ENCODE results near the gene SLC6A3. TPM values are rescaled to one million over a fixed set of nuclear protein-coding genes. Genes with fewer than 3 reads are reported as not detected.
A peak's percentile ranks its signal among the peaks of the same experiment; 100 is the strongest.

The SLC6A3 gene
- total and polyA plus RNA-seq, 12 donors, result 0.04 to 0.19 (median 0.18) TPM; not detected in 9

DNA sequence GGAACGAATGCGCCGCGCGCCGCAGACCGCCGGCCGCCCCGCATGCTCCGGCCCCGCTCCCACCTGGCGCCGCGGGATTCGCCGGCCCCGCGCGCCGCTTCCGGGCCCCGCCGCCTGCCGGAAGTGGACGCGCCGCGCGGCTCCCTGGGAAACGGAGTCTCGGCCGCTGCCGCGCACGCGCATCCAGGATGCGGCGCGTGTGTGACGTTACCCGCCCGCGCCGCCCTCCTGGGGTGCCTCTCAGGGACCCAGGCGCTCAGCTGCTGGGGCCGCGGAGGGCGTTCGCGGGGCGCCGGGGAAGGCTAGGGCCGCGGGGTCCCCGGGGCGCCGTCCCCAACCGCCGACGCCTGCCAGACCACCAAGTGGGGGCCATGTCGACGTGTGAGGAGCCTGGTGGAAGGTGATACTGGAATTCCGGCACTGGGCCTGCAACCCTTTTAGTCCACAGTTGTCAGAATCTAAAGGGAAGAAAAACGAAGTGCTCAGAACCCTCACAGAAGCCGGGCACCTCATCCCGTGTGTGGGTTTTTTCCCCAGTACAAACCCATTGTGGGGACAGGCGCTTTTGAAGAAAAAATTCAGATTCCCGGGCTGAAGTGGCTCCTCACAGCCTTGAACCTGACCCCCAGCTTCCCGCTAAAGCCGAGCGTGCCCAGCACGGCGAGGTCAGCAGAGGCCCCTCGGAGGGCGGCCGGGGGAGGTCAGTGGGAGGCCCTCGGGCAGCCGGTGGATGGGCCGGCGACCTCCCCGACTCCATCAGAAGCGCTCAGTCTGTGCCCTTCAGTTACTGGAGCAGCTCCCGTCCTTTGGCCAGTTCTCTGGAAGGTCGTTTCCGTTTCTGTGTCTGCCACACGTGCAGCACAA, 100.0 kb downstream of the SLC6A3 start, which contains the start of gene CLPTM1L:
Gene CLPTM1L (minus strand): TSS at position 125 of the 864 bp plus-strand sequence. CDS start 258 bp downstream, outside the sequence.
- ATAC-seq (peak; percentile 93 to 97 (median 96)), DNase-seq (peak; percentile 81 to 89)
- peak within 1 kb of the TSS; percentile 24 to 96 (median 90) for H3K27ac ChIP-seq
- no peak for TF ChIP-seq CTCF (IDR thresholded peaks at IDR 0.05)
- H3K27me3 ChIP-seq, result no peaks in the 10 kb centered on the region
- WGBS, 2 donors, result 1 to 2% methylated on average over 55 to 87 of the region's 87 CpGs
- peaks cover 3 to 28% (median 23%) of the 10 kb centered on the region in 9 donors for H3K4me1 ChIP-seq
- H3K4me3 ChIP-seq, result peak within 1 kb of the TSS; percentile 66 to 100 (median 85)
- intact Hi-C loops (cut with DNase I), result no loop called here
- H3K36me3 ChIP-seq, result peaks cover 0 to 36% (median 21%) of the 10 kb centered on the region in 9 donors
- no peaks in the 10 kb centered on the region for H3K9me3 ChIP-seq

- ATAC-seq (peak in 1 of 8 donors; percentile 25), DNase-seq (no peak)
- H3K4me1 ChIP-seq, result peaks cover 3 to 28% (median 23%) of the 10 kb centered on the region in 9 donors
- no peak for TF ChIP-seq CTCF (IDR thresholded peaks at IDR 0.05)
- intact Hi-C loops (cut with DNase I), result no loop called here
- no peaks in the 10 kb centered on the region for H3K9me3 ChIP-seq
- H3K27me3 ChIP-seq, result no peaks in the 10 kb centered on the region
- peak overlapping the region; percentile 64 to 100 (median 85) for H3K4me3 ChIP-seq
- peaks cover 0 to 40% (median 24%) of the 10 kb centered on the region in 9 donors for H3K36me3 ChIP-seq
- WGBS, 2 donors, result 8 to 9% methylated on average over 45 to 55 of the region's 61 CpGs
- peak overlapping the region in 6 of 10 donors; percentile 32 to 84 (median 57) for H3K27ac ChIP-seq
Measured at GRCh38 chr5:1343931-1344901, 101.0 kb downstream of the SLC6A3 start.

DNA sequence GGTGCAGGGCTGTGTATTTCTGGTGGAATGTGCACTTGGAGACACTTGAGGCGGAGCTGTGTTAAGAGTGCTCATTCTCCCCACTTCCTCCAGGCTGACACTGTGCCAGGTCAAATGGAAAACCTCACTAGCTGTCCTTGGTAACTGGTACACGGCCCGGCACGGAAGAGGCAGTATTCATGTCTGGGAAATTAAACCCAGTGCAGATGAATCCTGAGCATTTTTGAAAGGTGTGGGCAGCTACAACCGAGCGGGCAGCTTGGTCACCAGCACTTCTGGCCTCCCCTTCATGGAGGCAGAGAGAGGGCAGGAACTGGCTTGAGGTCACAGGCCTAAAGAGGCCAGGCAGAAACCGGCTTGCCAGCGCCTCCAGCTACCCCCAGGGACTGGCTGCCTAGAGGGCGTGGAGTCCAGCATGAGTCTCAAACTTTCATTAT, 101.9 kb downstream of the SLC6A3 start:
- WGBS, 2 donors, result 75 to 82% methylated on average over 9 of the region's 9 CpGs
- H3K4me3 ChIP-seq, result peak overlapping the region in 2 of 10 donors; percentile 96 to 97
- ATAC-seq, result no peak
- H3K36me3 ChIP-seq, result peaks cover 0 to 48% (median 27%) of the 10 kb centered on the region in 9 donors
- no peaks in the 10 kb centered on the region for H3K9me3 ChIP-seq
- peaks cover 3 to 28% (median 23%) of the 10 kb centered on the region in 9 donors for H3K4me1 ChIP-seq
- H3K27me3 ChIP-seq, result no peaks in the 10 kb centered on the region
- no peak for DNase-seq
- TF ChIP-seq CTCF (IDR thresholded peaks at IDR 0.05), result no peak
- intact Hi-C loops (cut with DNase I), result no loop called here
- H3K27ac ChIP-seq, result no peak overlapping the region

Other genes starting within 250 kb of the SLC6A3 start
- gene SLC6A19, start 243.8 kb downstream of the SLC6A3 start, total RNA-seq, result under 1 TPM in 1 of 10 donors, not detected in 9; 0.11 TPM
- not detected for gene SLC6A19, start 243.8 kb downstream of the SLC6A3 start, polyA plus RNA-seq
- gene SLC6A18, start 220.1 kb downstream of the SLC6A3 start, total RNA-seq, result not detected
- gene SLC6A18, start 220.1 kb downstream of the SLC6A3 start, polyA plus RNA-seq, result not detected
- not detected for gene TERT, start 150.4 kb downstream of the SLC6A3 start, total RNA-seq
- gene TERT, start 150.4 kb downstream of the SLC6A3 start, polyA plus RNA-seq, result not detected
- 10 to 100 TPM; 27.5 to 43.9 (median 32.5) TPM for gene CLPTM1L, start 100.3 kb downstream of the SLC6A3 start, total RNA-seq
- 10 to 100 TPM; 21.5 to 78.0 TPM for gene CLPTM1L, start 100.3 kb downstream of the SLC6A3 start, polyA plus RNA-seq
- gene LPCAT1, start 78.5 kb upstream of the SLC6A3 start, total RNA-seq, result 10 to 100 TPM in 3 of 10 donors, 1 to 10 TPM in 7; 5.6 to 25.5 (median 8.9) TPM
- 10 to 100 TPM; 14.8 to 23.8 TPM for gene LPCAT1, start 78.5 kb upstream of the SLC6A3 start, polyA plus RNA-seq